Glomerular visceral epithelial cell (primary cell): ENCODE results near the gene ZNF229.
"Not testable (repeated sequence)": the region's sequence is repeated elsewhere in the genome, so short reads cannot be mapped to it uniquely, and the experiment has no call there.

Experiments
- DNase-seq: peaks from one replicate; pipeline ENCODE4 v3.0.0-alpha.2; 2016; ENCODE audit errors: extremely low spot score

The ZNF229 gene

DNA sequence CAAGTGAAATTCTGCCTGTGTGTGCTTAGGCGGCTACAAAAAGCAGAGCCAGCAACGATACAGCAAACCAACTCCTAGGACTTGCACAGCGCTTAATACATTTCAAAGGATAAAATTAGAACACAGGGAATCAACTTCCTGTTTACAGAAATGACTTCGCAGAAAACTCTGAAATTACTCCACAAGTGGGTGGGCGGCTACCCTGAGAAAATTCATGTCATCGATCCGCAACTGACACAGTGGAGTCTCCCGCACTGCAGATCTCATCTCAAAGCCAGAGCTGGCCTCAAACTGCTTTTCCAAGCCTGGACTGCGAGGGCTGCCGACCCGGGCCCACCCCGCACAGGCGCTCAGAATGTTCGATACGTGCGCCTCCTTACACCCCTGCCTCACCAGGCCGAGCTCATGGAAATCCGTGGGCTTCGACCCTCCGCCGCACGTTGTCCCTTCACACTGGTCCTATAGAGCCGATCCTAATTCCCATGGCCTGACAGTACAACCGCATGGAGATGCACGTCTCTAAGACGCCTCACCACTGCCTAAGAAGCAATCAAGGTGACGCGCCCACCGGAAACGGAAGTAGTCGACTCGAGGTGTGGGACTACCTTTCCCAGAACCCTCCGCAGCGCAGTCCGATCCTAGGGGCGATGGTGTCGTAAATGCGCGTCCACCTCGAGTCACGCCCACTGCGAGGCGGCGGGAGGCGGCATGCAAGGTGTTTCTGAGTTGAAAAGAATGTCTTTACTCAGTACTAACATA lies at the start of gene ZNF229:
Gene ZNF229 (minus strand): TSS at position 557 of the 759 bp plus-strand sequence. CDS start 5,625 bp downstream, outside the sequence.
- DNase-seq: peak; percentile 75

GRCh38 chr19:44496711-44497110 lies 48.4 kb upstream of the ZNF229 start:
- no peak for DNase-seq

- no peak for DNase-seq
These were observed 28.5 kb upstream of the ZNF229 start for GRCh38 chr19:44476559-44477408.

- not testable (repeated sequence) for DNase-seq
These were observed 20.5 kb upstream of the ZNF229 start for GRCh38 chr19:44468730-44469129.

DNA sequence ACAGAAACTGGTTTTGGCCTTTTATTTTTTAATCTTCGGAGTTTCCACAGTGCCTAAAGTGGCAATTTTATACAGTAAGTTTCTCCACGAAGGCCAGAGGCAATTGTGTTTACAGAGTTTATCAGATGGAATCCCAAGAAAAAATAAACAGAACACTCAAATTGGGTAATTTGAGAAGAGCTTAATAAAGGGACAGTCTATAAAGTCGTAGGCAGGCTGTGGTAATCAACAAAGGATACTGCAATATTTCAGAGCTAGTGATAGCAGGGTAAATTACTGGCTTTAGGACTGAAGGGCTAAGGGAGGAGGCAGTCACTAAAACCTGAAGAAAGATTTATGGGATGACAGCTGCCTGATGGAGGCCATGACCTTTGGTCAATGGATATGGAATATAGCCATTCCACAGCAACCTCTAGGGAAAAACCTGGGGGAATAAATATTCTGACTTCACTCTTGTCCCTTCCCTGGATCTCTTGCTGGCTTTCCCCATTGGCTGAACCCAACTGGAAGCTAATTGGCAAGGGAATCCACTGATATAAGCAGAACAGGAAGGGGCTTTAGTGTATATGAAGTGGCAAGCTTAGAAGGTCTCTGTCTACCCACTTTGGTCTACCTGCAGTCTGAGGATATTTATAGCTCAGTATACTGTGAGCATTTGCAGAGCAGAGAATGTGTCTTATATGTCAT lies 14.5 kb upstream of the ZNF229 start:
- DNase-seq: not testable (repeated sequence)

DNA sequence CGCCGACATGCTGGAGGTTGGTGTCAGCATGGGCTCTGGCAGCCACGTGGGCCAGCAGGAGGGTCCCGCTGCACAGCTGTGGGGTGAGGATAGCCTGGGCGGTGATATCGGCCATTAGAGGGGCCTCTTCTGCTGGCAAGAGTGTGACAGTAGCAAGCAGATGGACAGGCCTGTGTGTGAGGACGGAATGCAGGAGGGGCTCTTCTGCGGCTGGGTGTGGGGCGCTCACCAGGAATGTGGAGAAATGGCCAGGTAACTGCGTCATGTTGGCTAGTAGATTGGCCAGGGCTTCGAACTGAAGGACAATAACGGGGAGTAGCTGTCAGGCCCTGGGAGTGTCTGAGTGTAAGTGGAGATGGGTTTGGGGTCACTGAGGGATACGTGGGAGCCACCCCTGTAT lies 7.7 kb upstream of the ZNF229 start:
- DNase-seq: not testable (repeated sequence)

DNA sequence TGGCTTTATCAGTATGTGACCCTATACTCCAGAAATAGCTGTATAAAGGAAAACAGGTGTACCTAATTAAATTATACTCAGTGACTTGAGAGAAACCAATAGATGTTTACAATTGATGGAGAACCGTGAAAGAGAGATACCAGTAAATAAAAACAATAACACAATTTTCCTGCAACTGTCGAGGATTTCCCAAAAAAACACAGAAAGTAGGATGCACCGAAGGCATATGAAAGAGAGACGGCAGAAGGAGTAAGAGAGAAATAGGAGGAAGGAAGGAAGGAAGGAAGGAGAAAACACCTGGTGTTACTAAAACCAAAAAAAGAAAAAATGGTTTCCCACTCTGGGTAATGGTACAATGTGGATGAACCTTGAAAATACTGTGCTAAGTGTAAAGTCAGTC lies 6.8 kb upstream of the ZNF229 start:
- no peak for DNase-seq

DNA sequence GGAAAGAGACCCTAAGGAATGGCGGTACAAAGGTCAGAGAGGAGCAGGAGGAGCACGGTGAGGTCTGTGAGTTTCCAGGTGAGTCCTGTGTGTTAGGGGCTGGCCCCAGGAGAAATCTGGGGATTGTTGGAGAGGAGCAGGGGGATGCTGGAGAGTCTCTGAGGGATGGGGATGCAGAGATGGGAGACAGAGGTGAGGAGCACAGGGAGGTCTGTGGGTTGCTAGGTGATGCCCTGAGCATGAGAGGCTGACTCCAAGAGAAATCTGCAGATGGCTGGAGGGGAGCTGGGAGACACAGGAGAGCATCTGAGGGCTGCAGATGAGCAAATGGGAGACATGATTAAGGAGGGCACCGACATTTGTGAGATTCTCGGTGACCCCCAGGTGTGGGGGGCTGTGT lies 4.1 kb upstream of the ZNF229 start:
- DNase-seq: no peak

- DNase-seq: no peak
These were observed 3.4 kb upstream of the ZNF229 start for GRCh38 chr19:44451687-44452086.

GRCh38 chr19:44438441-44438840 lies 9.8 kb downstream of the ZNF229 start:
- DNase-seq: no peak

GRCh38 chr19:44435441-44435840 lies 12.8 kb downstream of the ZNF229 start:
- DNase-seq: no peak

DNA sequence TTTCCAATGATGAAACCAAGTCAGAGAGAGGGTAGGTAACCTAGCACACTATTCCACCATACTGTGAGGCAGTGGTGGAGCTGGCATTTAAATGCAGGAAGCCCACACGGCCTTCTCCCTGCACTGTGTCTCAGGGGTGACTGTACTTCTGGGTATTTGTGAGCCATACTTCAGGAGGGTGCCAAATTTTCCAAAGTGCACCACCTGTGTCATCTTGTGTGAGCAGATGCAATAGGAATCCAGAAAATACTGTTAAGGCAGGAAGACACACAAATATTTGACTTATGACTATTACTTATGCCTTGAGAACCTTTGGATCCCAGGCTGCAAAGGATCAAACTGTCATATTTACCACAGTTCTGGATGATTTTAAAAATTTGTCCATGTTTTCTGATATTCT lies 17.3 kb downstream of the ZNF229 start:
- no peak for DNase-seq

GRCh38 chr19:44415553-44415952 lies 32.7 kb downstream of the ZNF229 start:
- DNase-seq: not testable (repeated sequence)

DNA sequence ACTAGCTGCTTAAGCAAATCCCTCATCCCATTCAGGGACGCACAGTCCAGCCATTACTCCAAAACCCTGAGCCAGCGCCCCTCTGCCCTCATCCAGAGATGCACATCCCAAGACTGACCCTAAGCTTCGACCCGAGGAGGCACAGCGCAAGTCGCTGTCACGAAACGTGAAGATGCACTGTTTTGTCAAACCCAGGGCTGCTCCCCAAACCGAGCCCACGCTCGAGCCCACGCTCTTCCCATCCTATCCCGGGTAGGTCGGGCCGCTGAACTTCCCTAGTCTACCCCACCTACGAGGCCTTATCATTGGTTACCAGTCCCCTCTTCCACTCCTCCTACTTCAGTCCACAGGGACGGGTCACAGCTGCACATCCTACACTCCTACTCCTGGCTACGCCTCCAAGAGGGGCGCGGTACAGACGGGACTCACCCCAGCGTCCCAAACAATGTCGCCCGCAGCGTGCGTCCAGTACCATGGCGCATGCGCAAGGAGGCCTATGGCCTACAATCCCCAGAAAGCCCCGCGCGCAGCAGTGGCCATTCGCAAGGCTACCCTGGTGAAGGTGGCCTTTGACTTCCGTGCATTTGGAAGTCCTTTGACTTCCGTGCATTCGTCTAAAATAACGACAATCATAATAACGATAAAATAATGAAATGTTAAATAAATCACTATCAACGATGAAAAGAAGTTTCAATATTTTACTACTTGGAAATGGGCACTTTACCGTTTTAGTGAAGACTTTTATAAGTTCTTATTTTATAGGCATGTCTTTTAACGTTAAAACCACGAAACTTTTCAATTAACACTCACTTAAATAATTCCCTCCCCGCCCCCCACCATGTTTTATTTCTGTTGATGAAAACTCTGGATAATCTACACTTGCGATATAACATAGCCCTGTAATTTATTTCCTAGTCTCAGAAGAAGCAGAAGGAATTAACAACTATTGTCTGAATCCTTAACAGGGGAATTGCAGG lies 46.8 kb downstream of the ZNF229 start, which contains the start of gene ZNF285:
Gene ZNF285 (minus strand): TSS at position 470 of the 977 bp plus-strand sequence. CDS start 4,395 bp downstream, outside the sequence.
- peak; percentile 96 for DNase-seq

DNA sequence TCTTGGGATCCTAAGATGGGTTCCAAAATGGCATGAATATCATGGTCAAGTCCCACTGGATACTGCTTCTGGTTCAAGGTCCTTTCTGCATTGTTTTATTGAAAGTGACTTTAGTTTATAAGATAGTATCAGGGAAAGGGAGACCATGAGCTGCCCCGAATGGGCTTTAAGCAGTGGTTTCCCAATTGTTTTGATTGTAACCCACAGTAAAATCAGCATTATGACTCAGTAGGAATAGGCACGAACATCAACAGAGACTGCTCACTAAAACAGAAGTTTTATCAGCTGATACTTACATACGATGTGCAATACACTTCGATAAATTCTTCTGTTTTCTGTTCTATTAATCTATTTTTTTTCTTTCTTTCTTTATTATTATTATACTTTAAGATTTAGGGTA lies 59.0 kb downstream of the ZNF229 start:
- DNase-seq: not testable (repeated sequence)
